Ascending aorta (tissue), 2 donors: ENCODE measurements around the gene DRC1. TPM values are rescaled to one million over a fixed set of nuclear protein-coding genes. Genes with fewer than 3 reads are reported as not detected.

Experiments
- DNase-seq, 2 donors: peaks; one replicate each; pipeline ENCODE4 v3.0.0-alpha.2; 2019; ENCODE audit warnings: low spot score in 2 of 2
- H3K27ac ChIP-seq, 2 donors: fragments of 200-600 bp; sonication (generic); one replicate each; pipeline ENCODE4 v1.5.1; 2016 to 2017; ENCODE audit warnings: mild to moderate bottlenecking in 1 of 2
- H3K27me3 ChIP-seq: fragments of 200-600 bp; sonication (generic); one replicate; pipeline ENCODE4 v1.5.1; 2017
- H3K36me3 ChIP-seq, 2 donors: fragments of 200-600 bp; sonication (generic); one replicate each; pipeline ENCODE4 v1.5.1; 2016
- H3K4me1 ChIP-seq, 2 donors: fragments of 200-600 bp; sonication (generic); one replicate each; pipeline ENCODE4 v1.5.1; 2016 to 2017; ENCODE audit warnings: mild to moderate bottlenecking in 1 of 2
- H3K4me3 ChIP-seq, 2 donors: fragments of 200-600 bp; sonication (generic); one replicate each; pipeline ENCODE4 v1.5.1; 2016 to 2017; ENCODE audit warnings: mild to moderate bottlenecking in 1 of 2
- H3K9me3 ChIP-seq, 2 donors: fragments of 200-600 bp; sonication (generic); one replicate each; pipeline ENCODE4 v1.5.1; 2016
- CTCF ChIP-seq, 3 experiments: fragments of 200-600 bp in 2 of 3; fragments of 450-650 bp in 1 of 3; sonication (generic) in 2 of 3; IDR thresholded peaks; one replicate each; pipeline ENCODE4 v1.5.1; 2016 to 2019; ENCODE audit warnings: antibody characterized with exemption in 3 of 3, mild to moderate bottlenecking in 1 of 3, moderate library complexity in 1 of 3
- intact Hi-C: fragments of 100-400 bp; cut with DNase I; formaldehyde crosslinking; loops from one replicate; pipeline ENCODE4 v1.15.1; 2023
- total RNA-seq: library from RNA; depleted of rRNA; stranded (reverse); fragments of >200 nt; gene quantifications from one replicate; pipeline ENCODE4 v1.1.0, GENCODE V29; 2016

Gene DRC1
- total RNA-seq, 1 donor from 2014 or later, result not detected

DNA sequence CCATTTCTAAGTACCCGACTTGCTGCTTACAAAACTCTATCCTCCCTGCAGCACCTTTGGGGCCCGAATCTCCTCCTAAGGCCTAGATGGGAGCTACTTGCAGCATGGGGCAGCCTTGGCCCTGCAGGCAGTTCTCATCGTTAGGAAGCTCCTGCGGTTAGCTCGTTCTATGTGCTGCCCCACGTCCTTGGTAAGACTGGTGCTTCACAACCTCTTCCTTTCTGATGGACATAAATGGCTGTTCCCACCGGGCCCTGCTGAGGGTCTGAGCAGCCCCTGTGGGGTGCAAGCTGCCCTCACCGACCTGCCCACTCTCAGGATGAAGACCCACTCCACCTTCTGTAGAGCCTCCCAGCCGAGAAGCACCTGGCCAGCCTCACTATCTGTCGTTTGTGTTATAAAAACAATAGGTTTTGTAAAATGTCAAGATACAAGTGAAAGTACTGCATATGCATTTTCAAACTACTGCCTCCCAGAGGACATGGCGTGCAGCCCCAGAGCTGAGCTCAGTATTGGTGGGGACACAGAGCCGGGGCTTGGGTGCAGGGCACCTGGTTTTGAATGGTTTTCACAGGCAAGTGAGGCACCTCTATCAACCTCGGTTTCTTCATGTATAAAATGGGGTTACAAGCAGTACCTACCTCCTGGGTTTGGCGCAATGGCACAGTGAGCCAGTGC, 56.8 kb downstream of the DRC1 start:
- H3K27ac ChIP-seq, result no peak overlapping the region
- H3K36me3 ChIP-seq, result no peaks in the 10 kb centered on the region
- H3K4me3 ChIP-seq, result no peak overlapping the region
- intact Hi-C loops, result no loop called here
- no peaks in the 10 kb centered on the region for H3K4me1 ChIP-seq
- no peak for TF ChIP-seq CTCF (IDR thresholded peaks at IDR 0.05)
- H3K9me3 ChIP-seq, result no peaks in the 10 kb centered on the region
- no peaks in the 10 kb centered on the region for H3K27me3 ChIP-seq
- DNase-seq, result peak in 1 of 2 donors; percentile 44

- Histone ChIP-seq H3K27ac (no peak overlapping the region), H3K4me3 (no peak overlapping the region), H3K9me3 (no peaks in the 10 kb centered on the region), H3K27me3 (no peaks in the 10 kb centered on the region), H3K36me3 (no peaks in the 10 kb centered on the region), H3K4me1 (no peaks in the 10 kb centered on the region)
- intact Hi-C loops, result no loop called here
- TF ChIP-seq CTCF (IDR thresholded peaks at IDR 0.05), result no peak
- peak in 1 of 2 donors; percentile 47 for DNase-seq
These were observed 58.4 kb downstream of the DRC1 start for GRCh38 chr2:26459991-26460612.

- H3K36me3 ChIP-seq, result no peaks in the 10 kb centered on the region
- no peaks in the 10 kb centered on the region for H3K9me3 ChIP-seq
- DNase-seq, result peak in 1 of 2 donors; percentile 55
- no peaks in the 10 kb centered on the region for H3K27me3 ChIP-seq
- no peaks in the 10 kb centered on the region for H3K4me1 ChIP-seq
- intact Hi-C loops, result no loop called here
- no peak for TF ChIP-seq CTCF (IDR thresholded peaks at IDR 0.05)
- no peak overlapping the region for H3K27ac ChIP-seq
- H3K4me3 ChIP-seq, result no peak overlapping the region
These were observed 58.9 kb downstream of the DRC1 start for GRCh38 chr2:26460613-26461031.

GRCh38 chr2:26461601-26462023, 59.9 kb downstream of the DRC1 start:
- no peak for TF ChIP-seq CTCF (IDR thresholded peaks at IDR 0.05)

DNA sequence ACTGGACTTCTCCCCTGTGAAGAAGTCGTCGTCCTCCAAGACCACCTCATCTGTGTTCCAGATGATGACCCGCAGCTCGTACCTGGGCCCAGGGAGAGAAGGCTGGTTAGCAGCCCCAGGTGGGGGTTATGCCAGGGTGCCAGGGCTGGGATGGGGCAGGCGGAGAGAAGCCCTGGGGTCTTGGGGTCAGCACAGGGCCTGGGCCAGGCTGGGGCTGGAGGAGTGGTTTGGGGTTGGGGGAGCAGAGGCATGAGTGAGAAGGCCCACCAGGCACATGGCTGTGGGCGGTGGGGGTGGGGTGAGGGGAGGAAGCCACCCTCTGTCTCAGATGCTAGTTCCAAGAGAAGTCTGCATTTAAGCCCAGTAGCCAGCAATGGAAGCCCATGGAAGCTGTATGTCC, 60.4 kb downstream of the DRC1 start:
- Histone ChIP-seq H3K4me1 (no peaks in the 10 kb centered on the region), H3K9me3 (no peaks in the 10 kb centered on the region), H3K36me3 (no peaks in the 10 kb centered on the region), H3K27ac (no peak overlapping the region), H3K4me3 (no peak overlapping the region), H3K27me3 (no peaks in the 10 kb centered on the region)
- intact Hi-C loops, result no loop called here
- TF ChIP-seq CTCF (IDR thresholded peaks at IDR 0.05), result no peak
- DNase-seq, result peak in 1 of 2 donors; percentile 57

More at GRCh38 chr2:26461601-26462023, 59.9 kb downstream of the DRC1 start:
- peak in 1 of 2 donors; percentile 59 for DNase-seq
- no peaks in the 10 kb centered on the region for H3K9me3 ChIP-seq
- no peaks in the 10 kb centered on the region for H3K36me3 ChIP-seq
- no peaks in the 10 kb centered on the region for H3K4me1 ChIP-seq
- no peaks in the 10 kb centered on the region for H3K27me3 ChIP-seq
- intact Hi-C loops, result no loop called here
- H3K27ac ChIP-seq, result no peak overlapping the region
- H3K4me3 ChIP-seq, result no peak overlapping the region
